ENCODE results near the gene ST6GALNAC5.
"Not testable (repeated sequence)": the region's sequence is repeated elsewhere in the genome, so short reads cannot be mapped to it uniquely, and the experiment has no call there.

The ST6GALNAC5 gene

DNA sequence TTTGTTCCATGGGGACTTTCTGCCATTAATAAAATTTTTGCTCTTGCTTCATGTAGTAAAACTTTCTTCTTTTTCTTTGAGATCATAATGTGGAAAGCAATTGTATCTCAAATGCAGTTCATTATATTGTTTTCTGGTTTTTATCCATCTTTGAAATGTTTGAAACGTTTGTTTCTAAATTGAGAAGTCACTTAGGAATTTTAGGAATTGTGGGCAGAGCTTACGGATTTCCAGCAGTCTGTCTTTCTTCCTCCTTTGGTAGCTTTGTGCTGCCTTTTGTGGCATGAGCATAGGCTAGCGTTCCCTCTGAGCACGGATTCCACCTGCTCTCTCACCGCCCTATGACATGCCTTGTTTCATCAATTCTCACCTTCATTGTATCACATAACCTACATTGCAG is 2.9 kb upstream of the ST6GALNAC5 start:
- DNase-seq (ENCODE audit: insufficient read length, low spot score) (no peak), FAIRE-seq (no peak)
- TF ChIP-seq POLR2AphosphoS5 (IDR thresholded peaks at IDR 0.05; ENCODE audit: low read depth, low read length) (no peak), POU2F2 (IDR thresholded peaks at IDR 0.05; ENCODE audit: low read depth, low read length) (no peak), PAX5 (IDR thresholded peaks at IDR 0.05; ENCODE audit: insufficient read depth, low read length, severe bottlenecking) (no peak), TAF1 (IDR thresholded peaks at IDR 0.05; ENCODE audit: low read depth, low read length) (no peak), POLR2A (IDR thresholded peaks at IDR 0.05; ENCODE audit: low read depth, low read length) (no peak), SPI1 (IDR thresholded peaks at IDR 0.05; ENCODE audit: low read depth, low read length) (no peak)

DNA sequence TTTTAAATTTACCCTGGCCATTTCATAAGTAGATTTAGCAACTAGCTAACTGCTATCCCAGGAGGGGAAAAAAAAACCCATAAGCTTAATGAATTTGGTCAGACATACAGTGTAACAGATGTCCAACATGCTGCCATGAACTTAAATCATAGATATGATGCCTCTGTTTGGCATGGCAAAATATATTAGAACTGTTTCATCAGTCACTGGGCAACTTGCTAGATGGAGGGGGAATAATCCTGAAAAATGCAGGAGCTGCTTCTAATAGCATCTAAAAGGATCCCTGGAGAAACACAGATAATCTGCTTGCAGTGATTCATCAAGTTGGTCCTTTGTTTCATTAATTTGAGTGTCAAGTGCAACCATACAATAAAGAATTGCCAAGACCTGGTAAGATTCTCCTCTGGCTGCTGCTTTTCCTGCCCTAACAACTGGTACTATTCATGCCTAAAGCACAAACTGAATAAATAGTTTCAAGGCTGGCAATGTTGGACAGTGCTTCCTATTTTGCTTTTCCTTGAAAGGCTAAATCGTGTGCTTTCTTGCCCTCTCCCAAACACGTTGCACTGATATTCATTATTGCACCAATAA is 1.5 kb upstream of the ST6GALNAC5 start:
- FAIRE-seq (no peak), DNase-seq (ENCODE audit: insufficient read length, low spot score) (no peak)

DNA sequence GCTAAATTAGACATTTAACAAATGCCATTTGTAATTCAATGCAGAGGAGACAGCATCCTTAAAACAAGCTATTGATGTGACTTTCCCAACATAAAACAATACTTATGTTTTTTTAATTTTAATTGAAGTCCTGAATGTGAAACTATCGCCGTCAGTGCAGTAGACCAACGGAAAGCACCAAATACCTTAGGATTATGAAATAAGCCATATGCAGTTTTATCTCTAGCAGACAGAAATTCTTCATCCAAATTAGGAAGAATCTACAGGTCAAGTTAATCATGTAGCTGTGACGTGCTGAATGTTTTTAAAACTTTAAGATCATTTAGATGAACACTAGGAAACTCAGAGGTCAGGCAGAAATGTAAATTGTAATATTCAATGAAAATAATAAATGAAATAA is 714 bp upstream of the ST6GALNAC5 start:
- FAIRE-seq (no peak), DNase-seq (ENCODE audit: insufficient read length, low spot score) (no peak)
- TF ChIP-seq POLR2A (IDR thresholded peaks at IDR 0.05; ENCODE audit: low read depth, low read length) (no peak), POLR2AphosphoS5 (IDR thresholded peaks at IDR 0.05; ENCODE audit: low read depth, low read length) (no peak), SPI1 (IDR thresholded peaks at IDR 0.05; ENCODE audit: low read depth, low read length) (no peak), PAX5 (IDR thresholded peaks at IDR 0.05; ENCODE audit: insufficient read depth, low read length, severe bottlenecking) (no peak), POU2F2 (IDR thresholded peaks at IDR 0.05; ENCODE audit: low read depth, low read length) (no peak), TAF1 (IDR thresholded peaks at IDR 0.05; ENCODE audit: low read depth, low read length) (no peak)

More for the DNA sequence above, 1.5 kb upstream of the ST6GALNAC5 start:
- TF ChIP-seq TAF1 (IDR thresholded peaks at IDR 0.05; ENCODE audit: low read depth, low read length) (no peak), POLR2AphosphoS5 (IDR thresholded peaks at IDR 0.05; ENCODE audit: low read depth, low read length) (no peak), POLR2A (IDR thresholded peaks at IDR 0.05; ENCODE audit: low read depth, low read length) (no peak), PAX5 (IDR thresholded peaks at IDR 0.05; ENCODE audit: insufficient read depth, low read length, severe bottlenecking) (no peak), POU2F2 (IDR thresholded peaks at IDR 0.05; ENCODE audit: low read depth, low read length) (no peak)

DNA sequence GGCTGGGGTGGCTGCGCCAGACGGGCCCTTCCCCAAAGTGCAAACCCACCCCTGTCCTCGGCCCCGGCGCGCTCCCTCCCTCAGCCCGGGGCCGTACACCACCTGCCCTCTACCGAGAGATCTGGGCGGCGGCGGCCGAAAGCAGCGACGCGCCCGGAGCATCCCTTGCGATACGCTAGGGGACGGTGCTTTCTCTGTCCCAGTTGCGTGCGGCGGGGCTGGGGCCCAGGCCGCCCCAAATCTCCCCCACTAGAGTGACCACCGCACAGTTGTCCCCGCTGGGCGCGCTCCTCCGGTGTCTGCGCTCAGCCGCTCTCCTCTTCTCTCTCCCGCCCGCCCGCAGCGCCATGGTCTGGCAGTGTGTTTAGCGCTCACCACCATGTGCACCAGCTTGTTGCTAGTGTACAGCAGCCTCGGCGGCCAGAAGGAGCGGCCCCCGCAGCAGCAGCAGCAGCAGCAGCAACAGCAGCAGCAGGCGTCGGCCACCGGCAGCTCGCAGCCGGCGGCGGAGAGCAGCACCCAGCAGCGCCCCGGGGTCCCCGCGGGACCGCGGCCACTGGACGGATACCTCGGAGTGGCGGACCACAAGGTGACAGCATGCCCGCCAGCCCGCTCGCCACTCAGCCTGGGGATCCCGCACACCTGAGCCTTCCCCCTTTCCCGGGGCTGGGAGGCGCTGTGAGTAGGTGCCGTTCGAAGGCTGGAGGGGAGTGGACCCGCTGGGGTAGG is 1.0 kb downstream of the ST6GALNAC5 start:
- DNase-seq (ENCODE audit: insufficient read length, low spot score) (peak; percentile 44), FAIRE-seq (no peak)
- no peak for TF ChIP-seq SPI1 (IDR thresholded peaks at IDR 0.05; ENCODE audit: low read depth, low read length)
- TF ChIP-seq POLR2AphosphoS5 (IDR thresholded peaks at IDR 0.05; ENCODE audit: low read depth, low read length): no peak
- no peak for TF ChIP-seq TAF1 (IDR thresholded peaks at IDR 0.05; ENCODE audit: low read depth, low read length)
- no peak for TF ChIP-seq PAX5 (IDR thresholded peaks at IDR 0.05; ENCODE audit: insufficient read depth, low read length, severe bottlenecking)
- no peak for TF ChIP-seq POU2F2 (IDR thresholded peaks at IDR 0.05; ENCODE audit: low read depth, low read length)
- TF ChIP-seq POLR2A (IDR thresholded peaks at IDR 0.05; ENCODE audit: low read depth, low read length): no peak

DNA sequence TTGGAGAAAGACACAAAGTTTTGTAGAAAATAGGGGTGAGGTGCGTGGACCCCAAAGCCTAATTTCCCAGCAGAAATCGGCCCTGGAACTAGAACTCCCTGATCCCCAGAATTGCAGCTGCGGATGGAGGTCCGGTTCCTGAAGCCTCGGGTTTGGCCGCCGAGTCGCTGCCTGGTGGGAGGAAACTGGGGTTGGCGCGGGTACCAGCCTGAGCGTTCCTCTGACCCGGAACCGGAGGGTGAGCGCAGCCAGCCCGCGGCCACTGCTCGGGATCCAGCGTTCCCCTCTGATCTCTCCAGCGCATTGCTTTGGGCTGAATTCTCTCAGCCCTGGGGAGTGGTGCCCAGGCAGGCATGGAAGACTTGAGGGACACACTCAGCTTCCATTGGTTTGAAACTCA is 1.6 kb downstream of the ST6GALNAC5 start:
- FAIRE-seq (no peak), DNase-seq (ENCODE audit: insufficient read length, low spot score) (no peak)
- TF ChIP-seq SPI1 (IDR thresholded peaks at IDR 0.05; ENCODE audit: low read depth, low read length): no peak
- no peak for TF ChIP-seq POLR2AphosphoS5 (IDR thresholded peaks at IDR 0.05; ENCODE audit: low read depth, low read length)
- TF ChIP-seq POU2F2 (IDR thresholded peaks at IDR 0.05; ENCODE audit: low read depth, low read length): no peak
- TF ChIP-seq POLR2A (IDR thresholded peaks at IDR 0.05; ENCODE audit: low read depth, low read length): no peak
- TF ChIP-seq PAX5 (IDR thresholded peaks at IDR 0.05; ENCODE audit: insufficient read depth, low read length, severe bottlenecking): no peak
- TF ChIP-seq TAF1 (IDR thresholded peaks at IDR 0.05; ENCODE audit: low read depth, low read length): no peak

DNA sequence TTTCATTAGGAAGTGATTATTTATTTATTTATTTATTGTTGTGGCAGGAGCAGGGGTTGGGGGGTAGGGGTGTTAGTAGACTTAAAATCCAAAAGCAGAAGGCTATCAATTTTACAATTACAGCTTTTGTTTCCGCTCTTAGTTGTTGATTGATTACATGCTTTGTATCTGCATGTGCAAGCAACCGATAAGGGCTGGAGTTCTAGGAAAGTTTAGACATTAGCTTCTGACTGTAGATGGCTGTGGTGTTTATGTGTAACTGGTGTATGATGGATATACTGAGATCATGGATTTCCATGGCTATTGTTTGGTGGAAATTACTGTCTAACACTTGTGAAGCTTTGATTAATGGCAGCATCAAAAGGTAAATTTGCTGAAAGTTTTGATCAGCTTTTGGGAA is 2.8 kb downstream of the ST6GALNAC5 start:
- FAIRE-seq (no peak), DNase-seq (ENCODE audit: insufficient read length, low spot score) (no peak)
- no peak for TF ChIP-seq TAF1 (IDR thresholded peaks at IDR 0.05; ENCODE audit: low read depth, low read length)
- TF ChIP-seq POU2F2 (IDR thresholded peaks at IDR 0.05; ENCODE audit: low read depth, low read length): no peak
- TF ChIP-seq SPI1 (IDR thresholded peaks at IDR 0.05; ENCODE audit: low read depth, low read length): no peak
- no peak for TF ChIP-seq POLR2AphosphoS5 (IDR thresholded peaks at IDR 0.05; ENCODE audit: low read depth, low read length)
- no peak for TF ChIP-seq POLR2A (IDR thresholded peaks at IDR 0.05; ENCODE audit: low read depth, low read length)
- no peak for TF ChIP-seq PAX5 (IDR thresholded peaks at IDR 0.05; ENCODE audit: insufficient read depth, low read length, severe bottlenecking)

DNA sequence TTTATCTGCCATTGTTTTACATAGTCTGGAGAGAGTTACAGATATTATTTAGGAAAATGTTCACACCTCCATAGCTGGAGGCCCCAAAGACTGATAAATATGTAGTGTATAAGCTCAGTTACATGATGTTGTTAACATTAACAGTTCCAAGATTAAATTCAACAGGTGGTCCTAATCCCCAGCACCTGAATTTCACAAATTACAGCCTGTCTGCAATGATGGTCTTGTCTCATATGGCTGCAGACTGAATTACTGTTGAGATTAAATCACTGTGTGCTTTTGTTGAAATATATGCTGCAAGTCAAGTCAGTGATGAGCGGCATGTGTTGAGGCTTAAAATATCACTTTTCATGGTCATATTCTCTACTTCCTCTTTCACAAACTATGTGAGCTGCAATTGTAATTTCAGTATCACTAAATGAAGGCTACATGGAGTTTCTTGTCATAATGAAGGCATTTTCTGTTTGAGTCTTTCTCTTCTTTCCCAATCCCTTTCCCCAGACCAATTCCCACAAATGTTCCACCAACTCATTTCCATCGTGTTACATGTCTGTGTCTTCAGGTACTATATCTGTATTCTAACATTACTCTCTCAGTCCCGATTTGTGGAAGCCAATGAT is 4.2 kb downstream of the ST6GALNAC5 start:
- DNase-seq (ENCODE audit: insufficient read length, low spot score) (peak; percentile 2), FAIRE-seq (peak; percentile 62)
- TF ChIP-seq POU2F2 (IDR thresholded peaks at IDR 0.05; ENCODE audit: low read depth, low read length): no peak
- TF ChIP-seq SPI1 (IDR thresholded peaks at IDR 0.05; ENCODE audit: low read depth, low read length): peak; percentile 84

DNA sequence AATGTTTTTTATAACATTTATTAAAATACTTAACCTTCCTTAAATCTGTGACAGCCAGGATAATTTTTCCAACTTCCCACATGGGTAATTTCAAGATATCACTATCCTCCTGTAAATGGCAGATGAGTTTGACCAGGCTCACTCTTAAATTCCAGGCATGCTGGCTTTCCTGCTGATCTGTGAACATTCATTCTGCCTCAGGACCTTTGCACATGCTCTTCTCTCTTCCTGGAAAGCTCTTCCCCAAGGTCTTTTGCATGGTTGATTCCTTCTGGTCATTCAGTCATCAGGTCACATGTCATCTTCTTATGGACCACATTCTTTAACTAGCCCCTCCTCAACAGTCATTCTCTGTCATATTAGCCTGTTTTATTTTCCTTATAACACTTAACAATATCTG is 5.7 kb downstream of the ST6GALNAC5 start:
- TF ChIP-seq POLR2A (IDR thresholded peaks at IDR 0.05; ENCODE audit: low read depth, low read length) (no peak), POLR2AphosphoS5 (IDR thresholded peaks at IDR 0.05; ENCODE audit: low read depth, low read length) (no peak), PAX5 (IDR thresholded peaks at IDR 0.05; ENCODE audit: insufficient read depth, low read length, severe bottlenecking) (no peak), TAF1 (IDR thresholded peaks at IDR 0.05; ENCODE audit: low read depth, low read length) (no peak), POU2F2 (IDR thresholded peaks at IDR 0.05; ENCODE audit: low read depth, low read length) (no peak), SPI1 (IDR thresholded peaks at IDR 0.05; ENCODE audit: low read depth, low read length) (no peak)
- FAIRE-seq (no peak), DNase-seq (ENCODE audit: insufficient read length, low spot score) (no peak)

DNA sequence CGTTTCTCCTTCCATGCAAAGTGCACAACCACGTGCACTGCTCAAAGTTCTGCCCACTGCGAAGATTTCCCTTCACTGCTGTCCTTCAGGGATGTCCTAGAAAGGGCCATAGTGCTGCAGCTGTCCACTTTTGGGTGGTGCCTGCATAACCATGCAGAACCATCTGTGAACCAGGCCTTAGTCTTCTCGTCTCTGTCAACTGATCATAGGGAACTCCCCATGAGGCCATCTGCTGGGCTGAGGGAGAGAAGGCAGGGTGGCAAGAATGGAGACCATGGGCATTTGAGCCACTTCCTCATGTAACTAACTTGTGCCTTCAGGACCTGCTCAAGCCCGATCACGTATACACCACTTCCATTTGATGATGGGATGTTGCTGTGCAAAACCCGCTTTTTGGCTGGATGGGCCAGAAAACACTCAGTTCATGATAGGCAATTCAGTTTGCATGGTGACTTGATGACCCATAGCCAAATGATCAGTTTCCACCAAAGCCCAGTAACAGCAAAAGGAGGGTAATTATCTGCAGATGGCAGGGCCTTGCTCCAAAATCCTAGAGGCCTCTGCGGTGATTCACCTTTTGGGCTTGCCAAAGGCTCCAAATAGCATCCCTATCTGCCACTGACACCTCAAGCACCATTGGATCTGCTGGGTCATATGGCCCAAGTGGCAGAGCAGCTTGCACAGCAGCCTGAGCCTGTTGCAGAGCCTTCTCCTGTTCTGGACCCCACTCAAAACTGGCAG is 9.5 kb downstream of the ST6GALNAC5 start:
- DNase-seq (ENCODE audit: insufficient read length, low spot score): no peak
- TF ChIP-seq POLR2AphosphoS5 (IDR thresholded peaks at IDR 0.05; ENCODE audit: low read depth, low read length): no peak
- no peak for TF ChIP-seq PAX5 (IDR thresholded peaks at IDR 0.05; ENCODE audit: insufficient read depth, low read length, severe bottlenecking)
- no peak for TF ChIP-seq POU2F2 (IDR thresholded peaks at IDR 0.05; ENCODE audit: low read depth, low read length)
- TF ChIP-seq SPI1 (IDR thresholded peaks at IDR 0.05; ENCODE audit: low read depth, low read length): no peak
- TF ChIP-seq POLR2A (IDR thresholded peaks at IDR 0.05; ENCODE audit: low read depth, low read length): no peak
- TF ChIP-seq TAF1 (IDR thresholded peaks at IDR 0.05; ENCODE audit: low read depth, low read length): no peak
- no peak for FAIRE-seq

DNA sequence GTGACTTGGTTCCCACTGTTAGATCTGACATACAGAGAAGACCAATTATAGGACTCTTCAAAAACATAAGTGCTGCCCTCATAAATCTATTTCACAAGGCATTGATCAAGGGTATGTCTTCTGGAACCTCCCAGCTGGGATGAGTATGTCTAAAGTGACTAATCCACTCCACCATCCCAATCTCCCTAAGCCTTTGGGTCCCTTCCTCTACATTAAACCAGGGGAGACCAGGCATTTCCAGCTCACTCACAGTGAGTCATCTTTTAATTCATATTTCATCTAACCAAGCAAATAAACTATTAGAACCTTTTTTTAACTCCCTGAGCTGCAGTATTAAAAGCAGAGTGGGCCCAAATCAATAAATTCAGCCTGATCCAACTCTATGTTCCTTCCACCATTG is 11.7 kb downstream of the ST6GALNAC5 start:
- FAIRE-seq; DNase-seq (ENCODE audit: insufficient read length, low spot score): not testable (repeated sequence)
